GM21786 (cell line): ENCODE measurements around the gene CCDC142.

Experiments
- ATAC-seq: cut with Tn5 transposase; IDR thresholded peaks from one replicate; pipeline ENCODE4 v1.9.1; 2021; ENCODE audit not compliant: unreplicated experiment

The CCDC142 gene, protein sequence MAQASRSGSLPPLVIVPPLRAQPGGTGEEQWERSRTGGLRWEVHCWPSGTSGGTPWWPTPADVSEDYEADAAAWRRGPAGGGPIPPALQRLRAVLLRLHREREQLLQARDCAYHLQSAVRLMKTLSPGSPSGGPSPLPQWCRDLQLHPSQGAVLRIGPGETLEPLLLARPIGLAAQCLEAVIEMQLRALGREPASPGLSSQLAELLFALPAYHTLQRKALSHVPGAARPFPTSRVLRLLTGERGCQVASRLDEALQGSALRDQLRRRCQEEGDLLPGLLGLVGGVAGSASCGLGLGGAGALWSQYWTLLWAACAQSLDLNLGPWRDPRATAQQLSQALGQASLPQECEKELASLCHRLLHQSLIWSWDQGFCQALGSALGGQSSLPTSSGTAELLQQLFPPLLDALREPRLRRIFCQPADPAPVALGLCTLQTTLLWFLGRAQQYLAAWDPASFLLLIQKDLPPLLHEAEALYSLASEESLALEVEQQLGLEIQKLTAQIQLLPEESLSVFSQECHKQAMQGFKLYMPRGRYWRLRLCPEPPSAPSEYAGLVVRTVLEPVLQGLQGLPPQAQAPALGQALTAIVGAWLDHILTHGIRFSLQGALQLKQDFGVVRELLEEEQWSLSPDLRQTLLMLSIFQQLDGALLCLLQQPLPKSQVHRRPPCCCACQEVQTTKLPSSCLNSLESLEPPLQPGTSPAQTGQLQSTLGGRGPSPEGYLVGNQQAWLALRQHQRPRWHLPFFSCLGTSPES

DNA sequence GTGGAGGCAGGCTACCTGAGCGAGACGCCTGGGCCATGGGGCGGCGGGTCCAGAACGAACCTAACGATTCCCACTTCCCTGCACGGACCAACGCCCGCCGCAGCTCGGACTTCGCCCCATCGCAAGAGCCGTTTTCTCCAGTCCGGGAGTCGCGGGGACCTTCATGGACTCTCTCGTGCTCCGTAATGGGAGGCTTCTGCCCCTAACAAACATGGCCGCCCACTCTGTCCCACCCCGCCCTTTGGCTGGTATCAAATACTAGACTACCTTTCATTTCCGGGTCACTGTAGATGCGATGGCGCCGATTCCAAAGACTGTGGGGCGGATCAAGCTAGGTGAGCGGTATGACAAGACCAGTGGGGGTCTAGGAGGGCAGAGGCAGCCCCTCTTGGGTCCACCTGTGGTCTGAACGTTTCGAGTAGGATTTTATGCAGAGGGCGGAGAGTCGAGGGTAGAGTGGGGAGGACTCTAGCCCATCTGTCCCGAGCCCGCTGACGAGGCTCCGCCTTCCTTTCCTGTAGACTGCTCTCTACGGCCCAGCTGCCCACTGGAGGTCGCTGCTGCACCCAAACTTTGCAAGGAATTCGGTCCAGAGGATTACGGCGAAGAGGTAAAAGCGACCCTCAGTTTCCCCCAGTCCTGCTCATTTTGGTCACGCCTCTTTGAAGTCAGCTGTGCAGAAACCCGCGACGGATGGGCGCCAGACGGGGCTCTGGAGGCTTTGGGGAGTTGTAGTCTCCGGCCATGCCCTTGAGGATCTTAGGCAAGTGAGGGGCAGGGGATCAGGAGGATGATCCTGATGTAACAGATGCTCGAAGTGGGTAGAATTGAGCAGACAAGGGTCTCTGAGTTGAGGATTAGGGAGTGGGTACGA, at the start of gene CCDC142, which contains the start of gene TTC31:
TSS of gene CCDC142 (minus strand) at position 198 of the 874 bp plus-strand sequence. CDS start at position 37, 161 bp downstream.
TSS of gene TTC31 (plus strand) at position 281 of the 874 bp plus-strand sequence. CDS start at position 296, 15 bp downstream.
- ATAC-seq = peak; percentile 92

DNA sequence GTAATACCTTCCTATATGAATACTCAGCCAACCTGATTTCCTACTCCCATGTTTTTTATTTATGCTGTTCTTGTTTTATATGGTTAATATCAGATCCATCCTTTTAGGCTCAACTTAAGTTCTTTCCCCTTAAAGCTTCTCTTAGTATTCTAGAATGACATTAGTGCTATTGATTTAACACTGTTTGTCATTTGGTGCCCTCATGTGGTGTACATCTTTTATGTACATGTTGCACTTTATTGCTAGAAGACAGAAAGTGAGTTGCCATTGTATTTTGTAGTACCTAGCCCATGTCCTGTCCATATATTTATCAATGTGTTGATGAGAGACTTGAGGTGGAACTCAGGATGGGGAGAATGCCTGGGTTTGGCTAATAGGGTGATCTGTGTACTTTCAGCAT, 49.4 kb upstream of the CCDC142 start:
- ATAC-seq = no peak

DNA sequence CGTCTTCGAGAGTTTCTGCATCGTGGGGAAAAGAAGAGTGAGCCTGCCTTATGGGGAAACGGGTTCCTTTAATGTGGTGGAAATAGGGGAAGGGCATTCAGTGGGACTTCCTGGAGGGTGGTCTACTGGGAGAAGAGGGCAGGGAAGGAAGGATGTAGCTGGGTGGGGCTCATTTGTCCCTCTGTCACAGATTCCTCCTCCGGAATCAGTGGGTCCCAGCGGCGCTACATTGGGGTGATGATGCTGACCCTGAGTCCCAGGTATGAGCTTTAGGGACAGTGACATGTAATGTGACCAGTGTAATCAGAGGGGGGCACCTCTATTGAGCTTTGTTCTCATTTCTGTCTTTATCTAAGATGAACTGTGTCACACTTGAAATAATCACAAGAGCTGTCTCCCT, 48.9 kb upstream of the CCDC142 start:
- ATAC-seq = no peak

DNA sequence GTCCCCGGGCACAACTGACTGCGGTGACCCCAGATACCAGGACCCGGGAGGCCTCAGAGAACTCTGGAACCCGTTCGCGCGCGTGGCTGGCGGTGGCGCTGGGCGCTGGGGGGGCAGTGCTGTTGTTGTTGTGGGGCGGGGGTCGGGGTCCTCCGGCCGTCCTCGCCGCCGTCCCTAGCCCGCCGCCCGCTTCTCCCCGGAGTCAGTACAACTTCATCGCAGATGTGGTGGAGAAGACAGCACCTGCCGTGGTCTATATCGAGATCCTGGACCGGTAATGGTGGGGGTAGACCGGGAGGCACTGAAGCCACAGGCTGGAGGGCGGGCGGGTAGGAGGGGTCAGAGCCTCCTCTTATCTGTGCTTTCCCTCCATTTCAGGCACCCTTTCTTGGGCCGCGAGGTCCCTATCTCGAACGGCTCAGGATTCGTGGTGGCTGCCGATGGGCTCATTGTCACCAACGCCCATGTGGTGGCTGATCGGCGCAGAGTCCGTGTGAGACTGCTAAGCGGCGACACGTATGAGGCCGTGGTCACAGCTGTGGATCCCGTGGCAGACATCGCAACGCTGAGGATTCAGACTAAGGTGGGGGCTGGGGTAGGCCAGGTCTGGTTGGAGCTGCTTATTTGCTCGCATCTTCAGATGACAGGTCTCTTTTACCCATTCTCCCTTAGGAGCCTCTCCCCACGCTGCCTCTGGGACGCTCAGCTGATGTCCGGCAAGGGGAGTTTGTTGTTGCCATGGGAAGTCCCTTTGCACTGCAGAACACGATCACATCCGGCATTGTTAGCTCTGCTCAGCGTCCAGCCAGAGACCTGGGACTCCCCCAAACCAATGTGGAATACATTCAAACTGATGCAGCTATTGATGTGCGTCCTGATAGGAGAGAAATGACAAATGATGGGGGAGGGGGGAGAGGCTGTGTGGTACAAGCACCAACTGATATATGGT, 47.7 kb upstream of the CCDC142 start:
- ATAC-seq = peak; percentile 33

DNA sequence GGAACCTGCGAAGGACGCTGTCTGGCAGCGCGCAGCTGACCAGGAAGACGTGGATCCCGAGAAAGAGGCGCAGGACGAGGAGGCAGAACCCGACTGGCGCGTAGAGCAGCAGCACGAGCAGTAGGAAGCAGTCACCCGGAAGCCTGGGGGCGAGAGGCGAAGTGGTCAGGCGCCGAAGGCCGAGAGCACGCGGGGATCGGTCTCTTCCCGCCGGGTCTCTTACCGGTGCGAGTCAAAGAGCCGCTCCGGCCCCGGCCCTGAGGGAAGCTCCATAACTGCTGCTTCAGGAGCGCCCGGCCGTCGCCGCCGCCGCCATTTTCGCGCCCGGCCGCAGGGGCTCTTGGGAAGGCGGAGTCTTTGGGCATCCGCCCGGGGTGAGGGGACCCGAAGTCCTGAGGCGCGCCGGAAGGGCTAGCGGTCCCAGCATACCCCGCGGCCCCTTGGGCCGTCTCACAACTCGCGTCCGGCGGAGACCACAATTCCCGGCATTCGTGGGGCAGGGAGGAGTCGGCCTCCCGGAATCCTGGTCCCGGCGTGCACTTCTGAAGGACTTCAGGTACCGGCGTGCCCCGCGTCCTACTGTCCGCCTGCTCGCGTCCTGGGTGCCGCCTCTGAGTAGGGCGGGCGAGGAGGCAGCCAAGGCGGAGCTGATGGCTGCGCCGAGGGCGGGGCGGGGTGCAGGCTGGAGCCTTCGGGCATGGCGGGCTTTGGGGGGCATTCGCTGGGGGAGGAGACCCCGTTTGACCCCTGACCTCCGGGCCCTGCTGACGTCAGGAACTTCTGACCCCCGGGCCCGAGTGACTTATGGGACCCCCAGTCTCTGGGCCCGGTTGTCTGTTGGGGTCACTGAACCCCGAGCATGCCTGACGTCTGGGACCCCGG, 46.8 kb upstream of the CCDC142 start, which contains the start of the genes AUP1 and HTRA2:
TSS of gene AUP1 (minus strand) at position 350 of the 882 bp plus-strand sequence. CDS start at position 273, 77 bp downstream.
TSS of gene HTRA2 (plus strand) at position 577 of the 882 bp plus-strand sequence. CDS start at position 651, 74 bp downstream.
- ATAC-seq = peak; percentile 78

DNA sequence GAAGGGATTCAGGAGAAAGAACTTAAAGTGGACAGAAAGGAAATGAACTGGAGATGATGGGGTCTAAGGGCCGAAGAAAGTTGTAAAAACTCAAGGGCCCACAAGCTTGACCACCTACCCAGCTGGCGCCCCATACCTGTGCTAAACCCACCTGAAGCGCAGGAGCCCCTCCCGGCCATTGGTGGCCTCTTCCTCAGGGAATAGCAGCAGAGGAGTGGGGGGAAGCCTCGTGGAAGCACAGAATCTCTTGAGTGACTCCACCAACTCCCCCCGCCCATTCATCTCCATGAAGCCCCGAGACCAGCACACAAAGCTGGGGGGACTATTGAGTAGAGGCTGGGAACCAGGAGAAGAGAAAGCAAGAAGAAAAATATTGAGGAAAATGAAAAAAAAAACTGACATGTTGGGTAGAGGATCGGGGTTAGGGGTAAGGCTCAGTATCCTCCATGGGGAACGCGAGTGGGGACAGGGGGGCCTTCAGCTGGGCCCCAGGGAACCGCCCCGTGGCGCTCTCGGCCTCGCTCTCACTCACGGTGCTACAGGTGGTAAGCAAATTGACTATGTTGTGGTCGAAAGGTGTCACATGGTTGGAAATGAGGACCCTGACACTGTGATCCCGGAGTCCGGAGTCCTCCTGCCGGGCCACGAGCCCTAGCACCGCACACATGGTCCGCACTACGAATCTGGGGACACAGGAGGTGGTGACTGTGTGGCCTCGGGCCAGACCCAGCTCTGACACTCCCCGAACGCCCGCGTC, 46.0 kb upstream of the CCDC142 start:
- peak; percentile 2 for ATAC-seq

DNA sequence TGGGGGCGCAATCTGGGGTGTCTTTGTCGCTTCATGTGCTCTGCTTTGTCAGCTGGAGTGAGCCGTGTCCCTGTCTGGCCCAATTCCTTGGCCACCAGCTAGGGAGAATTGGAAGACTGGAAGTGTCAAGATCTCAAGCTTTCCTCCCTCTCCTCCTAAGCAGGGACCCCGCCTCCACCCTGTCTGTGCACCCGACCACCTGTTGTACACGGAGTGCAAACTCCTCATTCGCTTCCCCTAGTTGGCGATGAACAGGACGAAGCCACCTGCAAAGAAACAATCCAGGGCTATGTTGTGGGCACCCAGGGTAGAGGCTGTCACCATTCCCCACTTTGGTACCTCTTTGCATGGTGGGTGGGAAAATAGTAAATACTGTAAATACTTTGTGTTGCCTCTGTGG, 44.9 kb upstream of the CCDC142 start:
- ATAC-seq = no peak

DNA sequence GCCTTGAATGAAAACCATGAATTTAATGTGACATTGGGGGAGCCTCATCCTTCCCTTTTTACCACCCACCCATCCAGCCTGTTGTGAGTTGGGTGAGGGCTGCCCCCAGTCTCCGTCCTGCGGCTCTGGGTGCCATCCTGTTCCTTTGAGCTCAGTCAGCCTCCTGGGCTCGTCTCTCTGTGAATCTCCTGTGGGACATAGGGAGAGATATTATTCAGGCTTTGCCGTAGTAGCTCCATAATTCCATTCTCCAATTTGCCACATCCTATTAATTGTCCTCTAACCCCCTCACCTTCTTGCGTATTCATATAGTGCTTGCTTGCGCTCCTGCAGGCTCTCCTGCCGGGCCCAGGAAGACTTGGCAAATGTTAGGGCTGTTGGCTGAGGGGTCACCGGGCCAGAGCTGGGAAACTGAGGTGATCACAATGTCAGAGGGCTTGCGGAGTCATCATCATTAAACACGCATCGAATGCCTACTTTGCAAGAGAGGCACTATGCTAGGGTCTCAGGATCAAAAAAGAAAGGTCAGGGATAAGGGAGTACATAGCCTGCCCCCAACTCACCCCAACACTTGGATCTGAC, 43.9 kb upstream of the CCDC142 start:
- ATAC-seq = no peak

DNA sequence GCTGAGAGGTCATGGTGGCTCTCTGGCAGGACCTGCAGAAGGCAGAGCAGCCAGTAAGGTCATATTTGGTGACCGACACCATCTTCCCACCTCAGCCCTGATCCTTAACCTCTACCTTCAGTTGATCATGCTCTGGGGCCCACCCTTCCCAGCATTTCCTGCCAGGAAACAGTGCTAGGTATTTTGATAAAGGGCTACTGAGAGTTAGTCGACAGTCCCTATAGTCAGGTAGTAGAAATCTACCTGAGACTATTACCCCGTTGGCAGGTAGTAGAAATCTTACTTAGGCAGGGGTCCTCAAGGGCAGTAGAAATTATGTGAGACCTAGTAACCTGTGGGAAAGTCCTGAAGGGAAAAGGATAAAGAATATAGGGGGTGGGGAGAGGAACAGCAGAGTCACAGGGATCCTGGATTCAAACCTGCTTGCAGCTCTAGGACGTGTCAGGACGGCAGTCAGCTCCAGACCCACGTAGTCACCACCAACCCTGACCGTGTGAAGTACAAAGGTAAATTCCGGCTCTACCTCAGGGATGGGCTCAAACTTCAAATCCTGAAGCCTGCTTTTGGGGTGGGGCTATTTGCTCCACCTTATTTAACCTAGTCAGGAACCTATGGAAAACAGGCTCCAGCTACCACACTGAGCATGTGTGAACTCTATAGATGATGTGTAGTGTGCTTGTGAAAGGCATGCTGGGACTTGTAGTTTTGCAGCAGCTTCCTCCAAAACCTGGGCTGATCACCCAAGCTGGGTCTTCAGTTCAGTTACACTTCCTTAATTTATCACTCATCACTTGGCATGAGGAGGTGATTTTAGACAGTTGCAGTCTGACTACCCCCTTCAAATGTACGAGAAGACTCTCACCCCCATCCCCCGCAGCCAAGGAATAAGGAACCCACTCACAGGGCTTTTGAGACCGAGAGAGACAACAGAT, 43.2 kb upstream of the CCDC142 start, which contains the start of gene DQX1:
TSS of gene DQX1 (minus strand) at position 515 of the 932 bp plus-strand sequence. CDS start at position 13, 502 bp downstream.
- no peak for ATAC-seq

DNA sequence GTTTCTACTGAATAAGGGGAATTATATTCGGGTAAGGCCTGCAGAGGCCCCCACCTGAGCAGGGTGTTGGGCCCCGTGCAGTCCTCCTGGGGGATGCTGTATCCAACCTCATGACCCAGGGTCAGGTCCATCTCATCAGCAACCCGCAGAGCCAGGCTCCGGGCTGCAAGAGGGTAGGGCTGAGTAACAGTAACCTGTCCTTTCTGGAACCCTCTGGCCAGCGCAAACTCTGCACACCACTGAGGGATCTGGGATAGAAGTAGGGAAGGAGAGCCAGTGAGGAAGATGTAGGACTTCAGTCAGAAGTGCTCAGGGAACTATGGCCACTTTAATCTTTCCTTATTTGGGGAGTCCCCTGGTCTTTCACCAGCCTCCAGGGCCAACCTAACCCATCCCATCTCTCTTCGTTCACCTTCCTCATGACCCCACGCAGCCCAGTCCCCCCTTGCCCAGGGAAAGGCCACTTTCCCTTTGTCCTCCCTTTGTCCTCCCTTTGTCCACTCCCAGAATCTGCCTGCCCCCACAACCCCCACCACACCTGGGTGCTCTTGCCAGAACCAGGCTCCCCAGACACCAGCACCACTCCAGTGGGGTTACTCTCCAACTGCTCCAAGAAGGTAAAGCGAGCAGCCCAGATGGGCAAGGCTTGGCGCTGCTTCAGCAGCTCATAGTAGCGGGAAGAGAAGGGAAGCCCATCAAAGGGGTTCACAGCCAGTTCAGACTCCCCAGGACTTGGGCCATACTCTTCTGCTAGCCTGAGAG, 42.3 kb upstream of the CCDC142 start:
- ATAC-seq = no peak

DNA sequence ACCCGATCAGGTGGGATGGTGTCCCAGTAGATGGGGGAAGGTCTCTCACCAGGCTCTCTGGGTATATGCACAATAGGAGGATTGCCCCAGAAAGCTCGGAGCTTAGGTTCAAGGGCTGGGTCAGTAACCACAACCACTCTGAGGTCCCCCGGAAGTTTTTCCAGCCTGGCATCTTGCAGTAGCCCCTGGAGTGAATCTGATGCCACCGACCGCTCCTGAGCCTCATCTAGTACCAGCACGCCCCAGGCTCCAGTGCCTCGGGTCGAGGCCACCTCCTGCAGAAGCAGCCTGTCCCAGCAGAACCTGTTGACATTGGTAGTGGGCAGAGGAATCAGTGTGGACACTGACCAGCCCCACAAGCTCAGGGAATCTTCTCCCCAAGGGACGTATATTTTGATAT, 41.2 kb upstream of the CCDC142 start:
- ATAC-seq = no peak

DNA sequence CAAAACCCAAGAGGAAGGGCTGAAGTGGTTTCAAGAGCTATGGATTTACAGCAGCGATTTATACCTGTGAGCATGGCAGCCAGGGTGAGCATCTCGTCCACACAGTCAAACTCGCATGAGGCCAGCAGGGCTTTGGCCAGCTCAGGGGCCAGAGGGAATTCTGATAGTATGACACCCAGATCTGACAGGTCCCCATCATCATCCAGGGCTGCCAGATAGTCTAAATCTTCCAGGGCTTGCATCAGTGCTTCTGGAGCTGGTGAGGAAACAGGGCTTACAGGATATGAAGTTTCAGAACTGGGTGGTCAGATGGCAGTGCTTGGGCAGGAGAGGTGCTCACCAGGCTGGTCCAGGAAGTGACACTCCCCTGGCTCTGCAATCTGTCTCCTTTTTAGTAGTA, 39.7 kb upstream of the CCDC142 start:
- ATAC-seq = no peak

DNA sequence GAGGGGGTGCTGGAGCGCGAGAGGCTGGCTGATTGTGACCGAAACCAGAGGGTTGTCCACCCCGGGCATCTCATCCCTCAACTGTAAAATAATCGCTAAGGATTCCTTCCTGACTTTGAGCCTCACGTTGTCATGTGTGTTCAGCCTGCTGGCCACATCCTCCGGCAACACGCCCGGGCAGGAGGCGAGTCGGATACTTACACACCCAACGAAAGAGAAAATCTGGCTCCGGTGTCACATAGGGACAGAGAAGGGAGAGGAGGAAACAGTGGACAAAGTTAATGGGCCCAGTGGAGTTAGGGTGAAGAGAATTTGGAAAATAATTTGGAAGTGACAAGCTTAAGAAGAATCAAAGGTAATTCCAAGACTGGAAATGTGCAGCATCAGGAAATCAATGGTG, 33.9 kb upstream of the CCDC142 start:
- ATAC-seq = no peak

DNA sequence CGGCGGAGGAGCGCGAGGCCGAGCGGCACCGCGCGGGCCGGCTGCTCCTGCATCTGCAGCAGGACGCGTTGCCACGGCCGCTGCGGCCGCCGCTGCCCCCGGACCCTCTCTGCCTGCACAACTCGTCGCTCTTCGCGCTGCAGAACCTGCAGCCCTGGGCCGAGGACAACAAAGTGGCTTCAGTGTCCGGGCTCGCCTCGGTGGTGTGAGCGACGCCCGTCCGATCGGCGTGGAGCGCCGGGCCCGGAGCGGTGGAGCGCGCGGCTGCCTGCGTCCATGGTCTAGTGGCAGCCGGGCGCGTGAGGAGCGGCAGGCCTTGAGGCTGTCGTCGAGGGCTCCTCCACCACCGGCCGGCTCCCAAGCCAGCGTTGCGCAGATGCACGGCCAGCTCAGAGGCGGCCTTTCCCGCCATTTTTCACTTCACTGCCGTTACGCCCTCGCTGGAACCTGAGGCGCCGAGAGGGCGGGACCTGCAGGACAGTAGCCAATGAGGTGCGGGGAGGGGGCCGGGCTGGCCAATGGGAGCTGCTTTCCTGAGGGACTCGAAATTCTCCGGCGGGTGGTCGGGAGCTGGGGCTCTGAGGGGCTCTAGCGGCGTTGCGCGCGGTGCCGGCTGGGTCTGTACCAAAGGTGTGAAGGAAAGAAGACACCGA, 33.3 kb upstream of the CCDC142 start:
- no peak for ATAC-seq

DNA sequence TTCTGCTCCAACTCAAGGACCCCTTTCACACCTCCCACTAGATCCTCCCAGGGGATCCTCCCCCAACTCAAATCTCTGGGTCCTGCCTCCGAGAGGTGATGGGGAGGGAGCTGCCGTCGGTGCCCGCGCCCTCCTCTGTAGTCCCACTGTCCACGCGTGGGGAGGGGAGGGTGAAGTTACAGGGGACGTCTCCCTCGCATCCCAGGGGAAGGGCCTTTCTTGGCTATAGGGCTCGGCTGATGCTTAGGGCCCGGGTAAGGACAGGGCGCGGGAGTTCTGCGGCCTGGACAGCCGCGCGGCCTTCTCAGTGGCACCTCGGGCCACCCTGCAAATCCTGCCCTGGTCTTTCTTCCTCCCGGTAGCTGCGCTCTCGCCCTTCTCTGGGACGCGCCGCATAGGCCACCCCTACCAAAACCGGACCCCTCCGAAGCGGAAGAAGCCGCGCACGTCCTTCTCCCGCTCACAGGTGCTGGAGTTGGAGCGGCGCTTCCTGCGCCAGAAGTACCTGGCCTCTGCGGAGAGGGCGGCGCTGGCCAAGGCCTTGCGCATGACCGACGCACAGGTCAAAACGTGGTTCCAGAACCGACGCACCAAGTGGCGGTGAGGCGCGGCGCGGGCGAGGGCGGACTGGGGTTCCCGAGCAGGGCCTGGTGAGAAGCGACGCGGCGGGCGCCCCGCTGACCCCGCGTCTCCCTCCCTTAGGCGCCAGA, 32.6 kb upstream of the CCDC142 start:
- ATAC-seq = no peak
